Lower leg skin (tissue), 3 donors: ENCODE results near the gene PPP4R3A.

Experiments
- CTCF ChIP-seq, 3 donors: fragments of 450-650 bp; IDR thresholded peaks; one replicate each; pipeline ENCODE4 v1.5.1; 2016; ENCODE audit warnings: antibody characterized with exemption in 3 of 3, mild to moderate bottlenecking in 3 of 3, moderate library complexity in 2 of 3
- POLR2A ChIP-seq, 2 donors: fragments of 450-650 bp; IDR thresholded peaks; one replicate each; pipeline ENCODE4 v1.6.1; 2016 to 2017; ENCODE audit warnings: antibody characterized with exemption in 2 of 2, mild to moderate bottlenecking in 1 of 2, moderate library complexity in 1 of 2

DNA sequence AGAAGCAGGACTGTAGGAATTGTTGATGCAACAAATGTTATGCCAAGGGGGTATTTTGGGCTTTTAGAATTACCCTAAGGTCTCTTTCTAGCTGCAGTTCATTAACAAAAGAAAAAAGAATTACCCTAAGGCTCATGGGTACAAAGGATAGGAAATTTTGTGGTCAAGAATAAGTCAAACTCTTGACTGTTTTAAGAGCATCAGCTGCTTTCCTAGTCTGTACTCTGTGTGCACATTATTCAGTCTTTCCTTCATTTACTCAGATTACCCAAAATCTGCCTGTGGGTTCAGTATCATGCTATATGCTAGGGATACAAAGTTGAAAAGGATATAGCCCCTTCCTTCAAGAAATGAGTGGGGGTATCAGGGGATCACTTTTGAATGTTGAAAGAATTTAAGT is 56.0 kb downstream of the PPP4R3A start:
- TF ChIP-seq CTCF (IDR thresholded peaks at IDR 0.05) = no peak
- TF ChIP-seq POLR2A (IDR thresholded peaks at IDR 0.05) = no peak
